ENCODE results near the gene ZBTB17.

- no peak for TF ChIP-seq CTCF (IDR thresholded peaks at IDR 0.05)
- no peak for TF ChIP-seq EZH2 (IDR thresholded peaks at IDR 0.05)
- TF ChIP-seq EZH2phosphoT487 (IDR thresholded peaks at IDR 0.05), result no peak
These were observed 40.3 kb upstream of the ZBTB17 start for GRCh38 chr1:16015960-16016901.

Measured in neural progenitor cell (in vitro differentiated cells).